B cell (primary cell): Measurements from ENCODE around the gene SLC49A3. TPM values are rescaled to one million over a fixed set of nuclear protein-coding genes. Genes with fewer than 3 reads are reported as not detected.

ENCODE experiments used
- ATAC-seq: fragments of 200-7000 bp; cut with Tn5 transposase; one replicate; pipeline ENCODE4 v1.10.0; 2021; ENCODE audit warnings: low read depth, mild to moderate bottlenecking, moderate number of reproducible peaks, moderate library complexity
- CTCF ChIA-PET: fragments of 350-600 bp; sonication (Branson Sonifier 250); formaldehyde crosslinking; loops from one replicate; lab custom pipeline; 2021; ENCODE audit warnings: antibody characterized with exemption, inconsistent platforms; lab: Charles Lee
- POLR2A ChIA-PET: fragments of 350-600 bp; sonication (Branson Sonifier 250); formaldehyde crosslinking; loops from one replicate; lab custom pipeline; 2021; ENCODE audit warnings: antibody characterized with exemption; lab: Charles Lee
- DNase-seq: peaks from one replicate; pipeline ENCODE4 v3.0.0; 2013
- H2AFZ ChIP-seq: 2 replicates; pipeline ENCODE4 v1.6.1; 2012; ENCODE audit warnings: mild to moderate bottlenecking, low read depth, low read length; ENCODE audit not compliant: insufficient read depth, poor library complexity, severe bottlenecking
- H3K27ac ChIP-seq, 2 donors: 1 replicate in 1 of 2; 2 replicates in 1 of 2; pipeline ENCODE4 v1.5.1; 2012 to 2013; ENCODE audit warnings: low read length in 2 of 2, mild to moderate bottlenecking in 2 of 2, moderate library complexity in 1 of 2
- H3K27me3 ChIP-seq, 4 experiments: fragments of 200-600 bp in 1 of 4; sonication (generic) in 1 of 4; replicated peaks in 1 of 4; 1 replicate in 2 of 4; 2 replicates in 2 of 4; pipeline versions ENCODE4 v1.6.1 to v1.7.0; 2013 to 2016; ENCODE audit warnings: low read length in 3 of 4, mild to moderate bottlenecking in 2 of 4, mixed read lengths in 1 of 4, moderate library complexity in 1 of 4; ENCODE audit not compliant: insufficient read depth in 4 of 4, control insufficient read depth in 3 of 4; ENCODE audit errors: control extremely low read depth in 1 of 4
- H3K36me3 ChIP-seq, 2 experiments: replicated peaks in 1 of 2; 1 replicate in 1 of 2; 2 replicates in 1 of 2; pipeline versions ENCODE4 v1.6.1 to v1.7.1; 2013; ENCODE audit warnings: low read length in 1 of 2; ENCODE audit not compliant: insufficient read depth in 2 of 2, control insufficient read depth in 1 of 2; ENCODE audit errors: control extremely low read depth in 1 of 2, extremely low read depth in 1 of 2
- H3K4me1 ChIP-seq, 2 donors: fragments of 200-600 bp in 1 of 2; sonication (generic) in 1 of 2; 1 replicate in 1 of 2; 2 replicates in 1 of 2; pipeline versions ENCODE4 v1.5.1 to v1.6.1; 2013 to 2017; ENCODE audit warnings: low read length in 2 of 2; ENCODE audit not compliant: control insufficient read depth in 2 of 2, insufficient read depth in 2 of 2
- H3K4me2 ChIP-seq: replicated peaks from 2 replicates; pipeline ENCODE3; 2012; ENCODE audit warnings: mild to moderate bottlenecking, low read depth, low read length; ENCODE audit not compliant: poor library complexity, severe bottlenecking
- H3K4me3 ChIP-seq, 5 experiments: fragments of 200-600 bp in 1 of 5; sonication (generic) in 1 of 5; 1 replicate in 3 of 5; 2 replicates in 2 of 5; pipeline versions ENCODE4 v1.5.1 to v1.7.0; 2011 to 2016; ENCODE audit warnings: low read length in 4 of 5, mild to moderate bottlenecking in 4 of 5, low read depth in 2 of 5, control low read depth in 1 of 5, moderate library complexity in 1 of 5; ENCODE audit not compliant: insufficient read depth in 1 of 5; ENCODE audit errors: control extremely low read depth in 1 of 5, extremely low read depth in 1 of 5
- H3K79me2 ChIP-seq: fragments of 200-600 bp; sonication (generic); one replicate; pipeline ENCODE4 v1.6.0; 2016; ENCODE audit warnings: low read length; ENCODE audit not compliant: control insufficient read depth, insufficient read depth
- H3K9ac ChIP-seq: fragments of 200-600 bp; sonication (generic); 2 replicates; pipeline ENCODE4 v1.6.1; 2017; ENCODE audit warnings: mild to moderate bottlenecking, low read length, moderate library complexity
- H3K9me3 ChIP-seq, 3 donors: one replicate each; pipeline versions ENCODE4 v1.6.1 to v1.7.1; 2013; ENCODE audit warnings: low read length in 2 of 3; ENCODE audit not compliant: control insufficient read depth in 2 of 3, insufficient read depth in 1 of 3; ENCODE audit errors: control extremely low read depth in 1 of 3
- H4K20me1 ChIP-seq: 2 replicates; pipeline ENCODE4 v1.6.0; 2012; ENCODE audit warnings: mild to moderate bottlenecking, low read length; ENCODE audit not compliant: insufficient read depth, control insufficient read depth, poor library complexity, severe bottlenecking
- H3K27ac Mint-ChIP-seq: one replicate; pipeline ENCODE4 v1.8.0; 2021; ENCODE audit warnings: mixed read lengths
- H3K27me3 Mint-ChIP-seq: one replicate; pipeline ENCODE4 v1.8.0; 2021; ENCODE audit warnings: mixed read lengths
- H3K4me1 Mint-ChIP-seq: one replicate; pipeline ENCODE4 v1.8.0; 2021; ENCODE audit warnings: mixed read lengths
- H3K4me3 Mint-ChIP-seq: one replicate; pipeline ENCODE4 v1.8.0; 2021; ENCODE audit warnings: mixed read lengths
- H3K9me3 Mint-ChIP-seq: one replicate; pipeline ENCODE4 v1.8.0; 2022; ENCODE audit warnings: mixed read lengths; ENCODE audit not compliant: insufficient read depth
- CTCF ChIP-seq: fragments of 200-600 bp; IDR thresholded peaks from one replicate; pipeline ENCODE4 v1.8.0; 2022; ENCODE audit warnings: antibody characterized with exemption, mild to moderate bottlenecking
- EZH2 ChIP-seq: IDR thresholded peaks from 2 replicates; pipeline ENCODE4 v1.6.1; 2012; ENCODE audit warnings: borderline replicate concordance, low read depth, mild to moderate bottlenecking, moderate library complexity, low read length; ENCODE audit not compliant: insufficient read depth, poor library complexity, severe bottlenecking
- WGBS: methylation state at CpG from one replicate; pipeline ENCODE4 v1.1.5; 2013; ENCODE audit warnings: missing lambda C conversion rate; ENCODE audit not compliant: insufficient coverage; 5-methylcytosine and 5-hydroxymethylcytosine counted together
- intact Hi-C: fragments of 100-400 bp; cut with micrococcal nuclease; formaldehyde crosslinking; loops from one replicate; pipeline ENCODE4 v1.10.0; 2022
- polyA plus RNA-seq: library from polyadenylated mRNA; depleted of rRNA; stranded (reverse); fragments of >200 nt; gene quantifications from 2 replicates; pipeline ENCODE4 v1.2.3, GENCODE V29; 2012
- total RNA-seq, 2 donors: library from RNA; stranded (reverse); fragments of 120-200 nt in 1 of 2; gene quantifications; 1 replicate in 1 of 2; 2 replicates in 1 of 2; pipeline versions ENCODE4 v1.2.3 to v1.2.4, GENCODE V29; 2013 to 2022

SLC49A3 gene
- total and polyA plus RNA-seq, 2 donors (not counting 1 experiment from before 2014, with no cell fraction given): 2.0 to 4.3 TPM

DNA sequence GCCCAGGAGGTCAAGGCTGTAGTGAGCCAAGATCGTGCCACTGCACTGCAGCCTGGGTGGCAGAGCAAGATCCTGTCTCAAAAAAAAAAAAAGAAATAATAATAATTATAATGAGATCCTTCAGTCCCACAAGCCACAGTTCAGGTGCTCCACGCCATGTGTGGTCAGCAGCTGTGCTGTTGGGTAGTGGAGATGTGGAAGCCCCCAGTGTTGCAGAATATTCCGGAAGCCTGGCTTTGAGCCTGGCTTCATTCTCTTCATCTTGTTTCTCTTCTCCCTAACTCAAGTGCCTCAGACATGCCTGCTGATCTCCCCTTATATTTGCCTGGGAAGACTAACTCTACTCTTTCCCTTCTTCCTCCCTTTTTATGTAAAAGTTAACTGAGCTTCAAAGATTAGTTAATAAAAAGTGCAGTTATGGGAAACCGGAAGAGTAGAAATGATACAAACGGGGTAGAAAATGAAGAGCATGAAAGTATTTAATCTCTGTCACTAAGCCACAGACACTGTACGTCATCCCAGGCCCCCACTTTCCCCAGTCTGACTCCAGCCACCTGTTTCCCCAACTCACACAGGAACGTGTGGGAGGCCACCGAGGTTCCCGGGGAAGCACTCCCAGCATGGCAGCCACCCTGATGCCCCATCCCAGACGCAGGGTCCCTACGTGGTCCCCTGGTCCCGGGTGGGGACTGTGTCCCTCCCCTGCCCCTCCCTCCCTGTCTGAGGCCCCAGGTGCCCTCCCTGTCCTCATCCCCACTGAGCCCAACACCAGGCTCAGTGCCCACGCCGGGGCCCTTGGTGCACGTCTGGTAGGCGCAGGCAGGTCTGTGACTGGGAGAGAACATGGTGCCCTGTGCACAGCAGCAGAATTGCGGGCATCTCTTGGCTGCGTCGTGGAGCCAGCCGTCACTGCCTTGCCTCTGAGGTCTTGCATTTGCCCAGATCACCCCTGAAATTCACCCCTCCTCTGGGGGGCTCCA is 40.7 kb upstream of the SLC49A3 start:
- Mint-ChIP-seq H3K4me3 (no peak overlapping the region), H3K27ac (no peak overlapping the region), H3K27me3 (no peaks in the 10 kb centered on the region), H3K9me3 (no peaks in the 10 kb centered on the region), H3K4me1 (peaks cover 6% of the 10 kb centered on the region)
- Histone ChIP-seq H3K9ac (no peak overlapping the region), H2AFZ (no peak overlapping the region), H3K9me3 (no peaks in the 10 kb centered on the region), H3K27me3 (no peaks in the 10 kb centered on the region), H3K27ac (no peak overlapping the region), H3K4me3 (no peak overlapping the region), H3K79me2 (peaks cover 36% of the 10 kb centered on the region), H3K4me1 (no peaks in the 10 kb centered on the region), H3K4me2 (no peak overlapping the region), H4K20me1 (peaks cover 53% of the 10 kb centered on the region), H3K36me3 (peaks cover 0 to 33% of the 10 kb centered on the region in 2 experiments)
- POLR2A ChIA-PET: no interaction called here
- ATAC-seq (no peak), DNase-seq (no peak)
- intact Hi-C loops: no loop called here
- CTCF ChIA-PET: interaction anchor here (0.8 kb wide), 1 partner anchor 56 kb away, joined by 3 read pairs; the partner anchor contains the start of gene ATP5ME
- TF ChIP-seq EZH2: no peak
- no peak for TF ChIP-seq CTCF
- 96% methylated on average over 15 of the region's 20 CpGs for WGBS

- Mint-ChIP-seq H3K4me1 (peaks cover 6% of the 10 kb centered on the region), H3K27me3 (no peaks in the 10 kb centered on the region), H3K9me3 (no peaks in the 10 kb centered on the region), H3K4me3 (no peak overlapping the region), H3K27ac (no peak overlapping the region)
- ChIA-PET CTCF (no interaction called here), POLR2A (no interaction called here)
- H3K9me3 ChIP-seq: no peaks in the 10 kb centered on the region
- ATAC-seq (no peak), DNase-seq (no peak)
- H3K4me2 ChIP-seq: no peak overlapping the region
- H3K36me3 ChIP-seq: peaks cover 0 to 13% of the 10 kb centered on the region in 2 experiments
- H3K27ac ChIP-seq: no peak overlapping the region
- H3K4me1 ChIP-seq: no peaks in the 10 kb centered on the region
- no peak overlapping the region for H2AFZ ChIP-seq
- H3K9ac ChIP-seq: no peak overlapping the region
- H4K20me1 ChIP-seq: peaks cover 71% of the 10 kb centered on the region
- intact Hi-C loops: no loop called here
- 80% methylated on average over 5 of the region's 6 CpGs for WGBS
- H3K4me3 ChIP-seq: no peak overlapping the region
- no peak for TF ChIP-seq CTCF
- no peak for TF ChIP-seq EZH2
- H3K27me3 ChIP-seq: no peaks in the 10 kb centered on the region
- H3K79me2 ChIP-seq: peaks cover 56% of the 10 kb centered on the region
Measured at GRCh38 chr4:727576-727975, 38.6 kb upstream of the SLC49A3 start.
